ENCODE results near the gene ZSCAN18.

The ZSCAN18 gene

GRCh38 chr19:58044886-58045285, 53.1 kb downstream of the ZSCAN18 start:
- H3K9me3 Mint-ChIP-seq, result peaks cover 38% of the 10 kb centered on the region
- no peaks in the 10 kb centered on the region for H3K36me3 Mint-ChIP-seq (ENCODE audit: low read depth)
- no peaks in the 10 kb centered on the region for H3K27me3 Mint-ChIP-seq (ENCODE audit: low read depth)
- no peaks in the 10 kb centered on the region for H3K4me1 Mint-ChIP-seq (ENCODE audit: low read depth)
- no peak overlapping the region for H3K4me3 Mint-ChIP-seq
- DNase-seq (ENCODE audit: low spot score), result no peak
- no peak overlapping the region for H3K27ac Mint-ChIP-seq

- Mint-ChIP-seq H3K4me3 (no peak overlapping the region), H3K4me1 (ENCODE audit: low read depth) (no peaks in the 10 kb centered on the region), H3K9me3 (peaks cover 35% of the 10 kb centered on the region), H3K36me3 (ENCODE audit: low read depth) (no peaks in the 10 kb centered on the region), H3K27ac (no peak overlapping the region), H3K27me3 (ENCODE audit: low read depth) (no peaks in the 10 kb centered on the region)
- DNase-seq (ENCODE audit: low spot score), result no peak
These were observed 53.6 kb downstream of the ZSCAN18 start for GRCh38 chr19:58044391-58044790.

GRCh38 chr19:58042495-58043340, 55.3 kb downstream of the ZSCAN18 start:
- Mint-ChIP-seq H3K27me3 (ENCODE audit: low read depth) (no peaks in the 10 kb centered on the region), H3K4me3 (no peak overlapping the region), H3K36me3 (ENCODE audit: low read depth) (peaks cover 2% of the 10 kb centered on the region), H3K4me1 (ENCODE audit: low read depth) (no peaks in the 10 kb centered on the region), H3K27ac (no peak overlapping the region), H3K9me3 (peaks cover 36% of the 10 kb centered on the region)
- DNase-seq (ENCODE audit: low spot score), result no peak

- peaks cover 33% of the 10 kb centered on the region for H3K9me3 Mint-ChIP-seq
- no peak overlapping the region for H3K4me3 Mint-ChIP-seq
- H3K4me1 Mint-ChIP-seq (ENCODE audit: low read depth), result no peaks in the 10 kb centered on the region
- peaks cover 5% of the 10 kb centered on the region for H3K36me3 Mint-ChIP-seq (ENCODE audit: low read depth)
- DNase-seq (ENCODE audit: low spot score), result no peak
- H3K27ac Mint-ChIP-seq, result no peak overlapping the region
- no peaks in the 10 kb centered on the region for H3K27me3 Mint-ChIP-seq (ENCODE audit: low read depth)
These were observed 57.1 kb downstream of the ZSCAN18 start for GRCh38 chr19:58040751-58041525.

GRCh38 chr19:58038688-58039204, 59.3 kb downstream of the ZSCAN18 start:
- peaks cover 10% of the 10 kb centered on the region for H3K36me3 Mint-ChIP-seq (ENCODE audit: low read depth)
- DNase-seq (ENCODE audit: low spot score), result no peak
- no peak overlapping the region for H3K27ac Mint-ChIP-seq
- H3K9me3 Mint-ChIP-seq, result peaks cover 43% of the 10 kb centered on the region
- H3K27me3 Mint-ChIP-seq (ENCODE audit: low read depth), result peaks cover 2% of the 10 kb centered on the region
- H3K4me3 Mint-ChIP-seq, result no peak overlapping the region
- no peaks in the 10 kb centered on the region for H3K4me1 Mint-ChIP-seq (ENCODE audit: low read depth)

GRCh38 chr19:58037927-58038687, 59.9 kb downstream of the ZSCAN18 start:
- Mint-ChIP-seq H3K4me3 (no peak overlapping the region), H3K27ac (no peak overlapping the region), H3K36me3 (ENCODE audit: low read depth) (peaks cover 10% of the 10 kb centered on the region), H3K9me3 (peaks cover 37% of the 10 kb centered on the region), H3K4me1 (ENCODE audit: low read depth) (no peaks in the 10 kb centered on the region), H3K27me3 (ENCODE audit: low read depth) (peaks cover 2% of the 10 kb centered on the region)
- DNase-seq (ENCODE audit: low spot score), result no peak

GRCh38 chr19:58035863-58036262, 62.2 kb downstream of the ZSCAN18 start:
- Mint-ChIP-seq H3K4me1 (ENCODE audit: low read depth) (no peaks in the 10 kb centered on the region), H3K9me3 (peaks cover 30% of the 10 kb centered on the region), H3K27me3 (ENCODE audit: low read depth) (peaks cover 2% of the 10 kb centered on the region), H3K36me3 (ENCODE audit: low read depth) (peaks cover 10% of the 10 kb centered on the region), H3K4me3 (no peak overlapping the region), H3K27ac (no peak overlapping the region)
- DNase-seq (ENCODE audit: low spot score), result no peak

GRCh38 chr19:58034477-58034793, 63.6 kb downstream of the ZSCAN18 start:
- peaks cover 2% of the 10 kb centered on the region for H3K27me3 Mint-ChIP-seq (ENCODE audit: low read depth)
- H3K9me3 Mint-ChIP-seq, result peaks cover 31% of the 10 kb centered on the region
- no peak overlapping the region for H3K27ac Mint-ChIP-seq
- H3K4me3 Mint-ChIP-seq, result no peak overlapping the region
- no peaks in the 10 kb centered on the region for H3K4me1 Mint-ChIP-seq (ENCODE audit: low read depth)
- no peak for DNase-seq (ENCODE audit: low spot score)
- peaks cover 11% of the 10 kb centered on the region for H3K36me3 Mint-ChIP-seq (ENCODE audit: low read depth)
